GM10847 (cell line): ENCODE measurements around the gene GID4.

ENCODE experiments used
- POLR2A ChIP-seq: IDR thresholded peaks from 2 replicates; pipeline ENCODE4 v1.6.1; 2011; ENCODE audit not compliant: insufficient read length; ENCODE audit errors: extremely low read depth

Gene GID4

DNA sequence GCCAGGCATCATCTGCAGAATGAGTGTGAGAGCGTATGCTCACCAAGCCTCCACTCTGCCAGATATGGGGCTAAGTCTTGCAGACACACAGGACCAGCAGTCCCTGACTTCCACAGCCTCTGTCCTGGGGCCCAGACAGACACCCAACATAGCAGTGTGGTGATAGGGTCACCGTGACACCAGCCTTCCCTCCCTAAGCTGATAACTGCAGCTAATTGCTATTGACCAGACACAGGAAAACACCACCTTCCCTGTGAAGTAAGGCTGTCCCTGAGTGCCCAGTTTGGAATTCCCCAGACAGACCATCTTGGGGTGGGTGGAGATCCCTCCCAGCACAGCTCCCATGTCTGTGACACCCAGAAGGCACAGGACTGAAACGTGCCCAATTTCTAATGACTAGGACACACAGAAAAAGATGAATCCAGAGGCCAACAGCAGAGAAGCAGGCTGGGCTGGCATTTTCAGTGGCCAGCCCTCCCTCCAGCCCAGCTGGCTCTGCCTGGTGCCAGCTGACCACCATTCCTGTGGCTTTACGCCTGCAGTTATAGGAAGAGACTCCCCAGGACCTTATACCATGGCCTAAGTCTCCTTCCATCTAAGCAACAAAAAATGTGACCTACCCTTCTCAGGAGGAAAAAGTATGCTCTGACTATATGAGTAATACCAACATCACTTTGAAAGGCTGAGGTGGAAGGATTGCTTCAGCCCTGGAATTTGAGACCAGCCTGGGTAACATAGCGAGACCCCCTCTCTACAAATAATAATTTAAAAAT lies 30.5 kb upstream of the GID4 start:
- no peak for TF ChIP-seq POLR2A

DNA sequence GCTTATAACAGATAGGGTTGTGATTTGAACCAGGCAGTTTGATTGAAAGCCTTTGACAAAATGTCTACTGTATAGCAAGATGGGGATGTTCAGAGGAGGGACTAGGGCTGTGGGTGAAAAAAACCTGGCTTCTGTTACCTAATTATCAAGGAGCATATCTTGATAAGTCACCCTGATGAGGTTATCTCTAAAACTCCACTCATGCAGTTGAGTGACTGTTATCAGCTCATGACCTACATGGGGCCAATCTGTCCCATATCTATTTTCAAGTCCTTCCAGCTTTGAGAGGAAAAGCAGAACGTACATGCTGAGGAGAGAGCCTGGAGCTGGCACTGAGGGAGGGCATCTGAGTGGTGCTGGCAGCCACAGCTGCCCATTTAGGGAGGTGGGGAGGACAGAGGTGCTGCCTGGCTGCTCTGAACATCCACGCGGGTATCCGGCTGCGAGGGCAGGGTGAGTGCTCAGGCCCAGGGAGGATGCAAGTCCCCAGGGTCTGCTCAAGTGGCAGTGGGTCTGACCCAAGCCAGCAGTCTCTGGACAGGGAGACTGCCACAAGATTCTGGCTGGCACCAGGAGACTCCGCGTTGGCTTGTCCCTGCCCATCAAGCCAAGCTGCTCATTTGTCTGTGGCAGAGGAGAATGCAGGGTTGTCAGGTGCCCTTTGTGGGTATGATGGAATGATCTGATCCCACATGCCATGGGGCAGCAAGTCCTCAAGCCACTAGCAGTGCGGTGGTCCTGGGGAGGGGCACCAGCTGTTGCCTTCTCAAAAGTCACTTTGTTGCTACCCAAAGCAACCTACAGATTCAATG lies 29.4 kb upstream of the GID4 start:
- TF ChIP-seq POLR2A: no peak

GRCh38 chr17:18011286-18011685 lies 27.9 kb upstream of the GID4 start:
- no peak for TF ChIP-seq POLR2A

DNA sequence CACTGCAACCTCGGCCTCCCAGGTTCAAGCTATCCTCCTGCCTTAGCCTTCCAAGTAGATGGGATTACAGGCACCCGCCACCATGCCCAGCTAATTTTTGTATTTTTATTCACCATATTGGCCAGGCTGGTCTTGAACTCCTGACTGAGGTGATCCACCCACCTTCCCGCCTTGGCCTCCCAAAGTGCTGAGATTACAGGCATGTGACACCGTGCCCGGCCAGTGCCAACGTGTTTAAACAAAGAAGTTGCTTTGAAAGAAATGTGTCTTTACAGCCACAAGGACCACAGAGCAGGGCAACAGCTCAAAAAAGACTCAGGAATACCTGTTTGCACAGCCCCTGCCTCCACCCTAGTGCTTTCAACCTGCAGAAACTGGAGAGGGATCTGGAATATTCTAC lies 25.2 kb upstream of the GID4 start:
- TF ChIP-seq POLR2A: no peak

DNA sequence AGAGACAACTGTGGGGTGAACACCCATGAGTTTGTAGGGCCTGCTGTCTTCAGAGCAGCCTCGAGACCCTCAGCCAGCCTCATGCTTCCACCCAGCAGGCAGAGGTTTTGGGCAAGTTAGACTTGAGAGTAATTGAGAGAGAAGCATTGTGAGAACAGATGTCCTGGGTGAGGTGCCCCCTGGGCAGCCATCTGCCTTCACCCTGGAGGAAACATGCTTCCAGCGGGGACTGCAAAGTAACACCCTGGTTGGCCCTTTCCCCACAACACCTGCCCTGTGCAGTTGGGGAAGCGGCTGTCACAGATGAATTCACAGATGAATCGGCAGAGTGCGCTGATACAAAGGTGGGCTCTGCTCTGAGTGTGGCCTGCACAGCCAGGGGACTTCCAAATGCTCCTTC lies 23.6 kb upstream of the GID4 start:
- TF ChIP-seq POLR2A: no peak

- TF ChIP-seq POLR2A: no peak
Observed at GRCh38 chr17:18016426-18016825, 22.8 kb upstream of the GID4 start.

- no peak for TF ChIP-seq POLR2A
Observed at GRCh38 chr17:18017958-18018357, 21.2 kb upstream of the GID4 start.

DNA sequence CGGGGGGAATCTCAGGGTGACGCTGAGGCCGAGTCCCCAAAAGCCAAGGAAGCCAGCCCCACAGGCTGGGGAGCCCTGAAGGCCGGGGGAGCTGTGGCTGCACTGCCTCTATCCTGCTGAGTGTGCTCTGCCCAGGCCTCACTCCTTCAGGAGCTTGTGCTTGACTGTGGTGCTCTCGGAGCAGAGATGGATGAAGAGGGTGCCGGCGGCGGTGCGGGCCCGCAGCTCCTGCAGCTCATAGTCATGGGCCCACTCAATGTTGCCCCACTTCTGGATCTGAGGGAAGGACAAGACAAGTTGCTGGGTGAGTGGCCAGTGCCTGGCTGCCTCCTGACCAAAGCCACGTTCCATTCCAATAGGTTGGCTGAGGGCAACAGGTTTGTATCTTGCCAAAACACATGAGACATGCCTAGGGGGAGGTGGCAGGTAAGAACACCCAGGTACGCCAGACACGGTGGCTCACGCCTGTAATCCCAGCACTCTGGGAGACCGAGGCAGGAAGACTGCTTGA lies 20.7 kb upstream of the GID4 start:
- TF ChIP-seq POLR2A: no peak

- no peak for TF ChIP-seq POLR2A
Observed at GRCh38 chr17:18019838-18020154, 19.4 kb upstream of the GID4 start.

GRCh38 chr17:18020971-18021370 lies 18.2 kb upstream of the GID4 start:
- TF ChIP-seq POLR2A: no peak

DNA sequence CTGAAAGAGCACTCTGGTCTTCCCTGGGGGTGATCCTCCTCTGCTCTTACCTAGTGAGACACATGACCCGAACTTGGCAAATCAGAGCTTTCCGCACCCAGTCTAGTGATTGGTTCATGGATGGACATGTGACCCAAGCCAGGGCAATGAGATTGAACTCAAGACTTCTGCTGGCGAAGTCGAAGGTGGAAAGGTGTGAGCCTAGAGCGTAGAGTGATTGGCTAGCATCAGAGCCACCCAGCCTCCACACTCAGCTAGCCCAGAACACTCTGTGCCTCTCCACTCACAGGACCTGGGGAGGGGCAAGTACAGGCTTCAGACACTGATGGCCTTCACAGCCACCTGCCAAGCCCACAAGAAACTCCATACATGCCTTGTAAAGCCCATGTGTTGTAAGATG lies 17.8 kb upstream of the GID4 start:
- no peak for TF ChIP-seq POLR2A

- no peak for TF ChIP-seq POLR2A
Observed at GRCh38 chr17:18025241-18025944, 13.8 kb upstream of the GID4 start.

- no peak for TF ChIP-seq POLR2A
Observed at GRCh38 chr17:18025945-18026776, 13.0 kb upstream of the GID4 start.

GRCh38 chr17:18027280-18027679 lies 11.9 kb upstream of the GID4 start:
- TF ChIP-seq POLR2A: no peak
